Dedifferentiated amniotic fluid mesenchymal stem cell (primary cell): Measurements from ENCODE around the gene CTDSPL.
"Not testable (repeated sequence)": the region's sequence is repeated elsewhere in the genome, so short reads cannot be mapped to it uniquely, and the experiment has no call there.

Experiments used
- DNase-seq: peaks from one replicate; pipeline ENCODE4 v3.0.0-alpha.2; 2016; ENCODE audit errors: extremely low spot score

CTDSPL gene

DNA sequence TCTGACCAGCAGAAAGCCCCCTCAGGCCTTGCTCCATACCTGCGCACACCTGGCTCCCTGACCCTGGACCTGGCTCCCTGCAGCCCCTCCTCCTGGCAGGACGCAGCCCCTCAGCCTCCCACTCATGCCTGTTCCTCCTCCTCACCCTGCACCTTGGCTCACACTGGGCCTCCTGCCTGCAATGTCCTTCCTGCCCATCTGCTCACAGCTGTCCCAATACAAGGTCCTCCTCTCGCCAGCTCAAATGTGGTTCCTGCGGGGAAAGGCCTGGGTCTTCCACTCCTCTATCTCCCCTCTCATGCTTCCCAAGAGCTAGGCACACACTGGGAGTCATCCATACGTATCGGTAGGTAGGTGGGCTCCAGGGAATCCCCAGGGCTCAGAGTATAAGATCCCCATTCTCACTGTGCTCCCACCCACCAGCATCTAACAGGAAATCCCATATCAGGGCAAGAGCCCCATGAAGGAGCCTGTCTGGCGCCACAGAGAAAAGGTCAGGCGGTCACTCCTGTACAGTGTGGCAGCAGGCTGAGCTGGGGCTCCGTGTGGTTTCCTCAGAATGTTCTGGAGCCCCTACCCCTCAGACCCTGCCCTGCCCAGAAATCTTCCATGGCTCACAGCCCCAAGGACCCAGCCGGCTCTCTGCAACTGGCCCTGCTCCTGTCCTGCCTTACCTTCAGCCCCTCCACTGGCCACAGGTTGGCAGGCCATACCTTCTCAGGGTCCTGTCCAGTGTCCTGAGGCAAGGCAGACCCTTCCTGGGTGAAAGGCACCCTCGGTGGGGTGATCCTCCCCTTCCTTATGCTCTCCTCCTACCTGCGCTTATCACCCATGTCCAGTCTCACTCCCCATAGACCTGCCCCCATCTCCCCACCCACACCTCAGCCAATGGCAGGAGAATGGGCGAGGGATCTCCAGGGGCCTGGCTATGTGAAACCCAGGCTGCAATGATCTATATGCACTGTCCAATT, 156.9 kb downstream of the CTDSPL start:
- no peak for DNase-seq

GRCh38 chr3:38019658-38020341, 158.1 kb downstream of the CTDSPL start:
- no peak for DNase-seq

DNA sequence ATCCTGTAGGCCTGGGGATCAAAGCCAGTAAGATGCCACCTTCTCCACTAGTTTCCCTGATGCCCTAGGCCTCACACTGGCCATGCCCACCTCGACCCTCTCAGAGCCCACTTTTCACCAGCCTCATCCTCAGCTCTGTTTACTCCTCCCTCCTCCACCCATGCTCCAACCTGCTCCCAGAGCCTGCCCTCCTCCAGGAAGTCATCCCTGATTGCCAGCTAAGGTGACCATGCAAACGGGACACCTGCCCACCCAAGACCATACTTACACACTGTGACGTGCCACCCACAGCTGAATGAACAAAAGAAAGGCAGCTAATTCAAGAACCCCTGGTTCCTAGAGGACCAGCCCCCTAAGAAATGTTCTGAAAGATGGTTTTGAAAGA, 158.7 kb downstream of the CTDSPL start:
- DNase-seq, result no peak

GRCh38 chr3:38021196-38021595, 159.5 kb downstream of the CTDSPL start:
- DNase-seq, result no peak

GRCh38 chr3:38022301-38022700, 160.6 kb downstream of the CTDSPL start:
- no peak for DNase-seq

DNA sequence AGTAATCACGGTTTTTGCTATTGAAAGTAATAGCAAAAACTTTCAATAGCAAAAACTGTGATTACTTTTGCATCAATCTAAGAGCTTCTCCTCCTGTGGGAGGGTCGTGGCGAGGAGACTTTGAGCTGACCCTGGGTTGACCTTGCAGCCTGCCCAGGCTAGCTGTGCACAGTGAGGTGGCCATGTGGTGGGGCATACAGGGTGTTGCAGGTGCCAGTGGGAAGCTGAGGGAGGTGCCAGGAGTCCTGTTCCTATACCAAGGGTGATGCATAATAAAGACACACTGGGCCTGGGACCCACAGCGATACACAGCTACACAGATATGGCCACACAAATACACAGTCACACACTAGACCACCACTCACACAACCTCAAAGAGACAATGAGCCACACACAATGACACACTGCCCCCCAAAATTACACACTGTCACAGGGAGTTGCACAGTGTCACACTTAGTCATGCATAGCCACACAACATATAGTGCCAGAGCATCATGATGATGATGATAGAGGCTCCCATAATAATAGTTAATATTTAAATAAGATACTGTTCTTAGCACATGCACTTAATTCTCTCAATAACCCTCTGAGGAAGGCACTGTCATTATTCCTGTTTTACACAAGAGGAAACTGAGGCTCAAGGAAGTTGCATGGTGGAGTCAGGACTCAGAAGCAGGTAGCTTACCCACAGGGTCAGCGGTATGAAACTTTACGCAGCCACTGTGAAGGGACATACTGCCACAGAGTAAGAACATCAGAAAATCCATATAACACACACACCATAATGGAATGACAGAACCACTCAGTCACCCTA, 161.4 kb downstream of the CTDSPL start:
- DNase-seq, result no peak

DNA sequence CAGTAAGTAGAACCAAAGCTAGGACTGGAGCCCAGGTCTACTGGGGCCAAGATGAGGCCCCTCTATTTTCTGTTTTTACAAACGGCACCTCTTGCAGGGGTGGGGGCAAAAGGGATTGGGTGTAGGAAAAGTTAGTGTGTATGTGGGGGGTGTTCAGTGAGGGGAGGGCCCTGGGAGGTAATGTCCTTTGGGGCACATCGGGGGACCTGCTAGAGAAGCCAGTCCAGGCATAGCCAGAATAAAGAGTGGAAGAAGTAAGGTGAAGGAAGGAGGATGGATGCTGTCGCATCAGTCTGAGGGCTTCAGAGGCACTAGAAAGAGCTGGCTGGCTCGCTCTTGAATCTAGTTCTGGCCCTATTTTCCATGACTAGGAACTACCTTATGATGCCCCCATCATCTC, 165.2 kb downstream of the CTDSPL start:
- no peak for DNase-seq

- no peak for DNase-seq
Measured at GRCh38 chr3:38027466-38028465, 166.1 kb downstream of the CTDSPL start.

- no peak for DNase-seq
Measured at GRCh38 chr3:38028621-38029361, 167.1 kb downstream of the CTDSPL start.

DNA sequence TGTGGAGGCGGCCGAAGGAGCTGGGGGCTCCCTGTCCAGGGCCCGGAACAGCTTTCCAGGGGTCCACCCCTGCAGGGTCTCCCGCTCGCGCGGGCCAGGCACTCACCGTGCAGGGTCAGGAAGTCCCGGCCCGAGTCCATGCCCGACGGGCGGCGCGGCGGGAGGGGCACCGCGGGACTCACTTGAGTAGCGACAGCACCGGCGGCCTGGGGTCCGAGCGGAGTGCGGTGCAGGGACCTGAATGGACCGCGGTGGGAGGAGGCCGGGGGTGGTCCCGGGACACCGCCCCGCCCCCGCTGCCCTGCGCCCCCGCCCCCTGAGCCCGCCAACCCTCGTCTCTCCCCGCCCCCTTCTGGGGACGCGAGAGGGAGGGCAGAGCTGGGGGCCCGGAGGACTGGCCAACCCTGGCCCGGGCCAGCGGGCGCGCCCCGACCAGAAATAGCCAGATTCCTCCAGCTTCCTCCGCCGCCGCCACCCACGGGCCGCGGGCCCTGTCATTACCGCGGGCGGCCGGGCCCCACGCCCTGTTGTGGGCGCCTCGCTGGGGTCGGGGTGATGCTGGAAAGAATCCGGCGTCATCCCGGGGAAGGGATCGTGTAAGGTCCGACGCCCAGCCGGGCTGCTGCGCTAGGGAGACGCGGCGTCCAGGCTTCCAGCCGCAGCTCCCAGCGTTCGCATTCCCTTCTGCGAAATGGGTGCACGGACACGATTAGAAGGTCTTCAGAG, 167.9 kb downstream of the CTDSPL start, which contains the start of gene PLCD1:
Gene PLCD1, minus strand, starts transcription at position 243 of the 726 bp plus-strand sequence. Its CDS starts 103 bp downstream, at position 140.
- DNase-seq, result peak; percentile 42

GRCh38 chr3:38030126-38031021, 168.7 kb downstream of the CTDSPL start:
- DNase-seq, result no peak

- peak; percentile 27 for DNase-seq
Measured at GRCh38 chr3:38031022-38031994, 169.6 kb downstream of the CTDSPL start.

- DNase-seq, result no peak
Measured at GRCh38 chr3:38032328-38032865, 170.7 kb downstream of the CTDSPL start.

DNA sequence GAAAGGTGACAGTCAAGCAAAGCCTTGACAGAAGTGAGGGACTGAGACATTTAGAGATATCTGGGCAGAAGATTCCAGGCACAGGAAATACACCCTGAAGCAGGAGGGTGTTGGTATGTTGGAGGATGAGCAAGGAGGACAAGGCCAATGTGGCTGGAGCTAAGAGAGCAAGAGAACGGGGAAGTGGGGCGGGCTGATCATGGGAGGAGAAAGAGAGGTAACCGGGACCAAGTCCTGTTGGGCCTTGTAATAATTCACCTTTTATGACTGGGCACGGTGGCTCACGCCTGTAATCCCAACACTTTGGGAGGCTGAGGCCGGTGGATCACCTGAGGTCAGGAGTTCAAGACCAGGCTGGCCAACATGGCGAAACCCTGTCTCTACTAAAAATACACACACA, 171.9 kb downstream of the CTDSPL start:
- DNase-seq, result not testable (repeated sequence)
